Esophagus (tissue), 2 donors: Measurements from ENCODE around the gene DCHS2. TPM values are rescaled to one million over a fixed set of nuclear protein-coding genes. Genes with fewer than 3 reads are reported as not detected.

ENCODE experiments used
- H3K27ac ChIP-seq, 2 donors: one replicate each; pipeline ENCODE4 v1.5.1; 2013; ENCODE audit warnings: low read depth in 2 of 2, mild to moderate bottlenecking in 2 of 2, inconsistent platforms in 1 of 2, low read length in 1 of 2, moderate library complexity in 1 of 2
- H3K27me3 ChIP-seq, 2 donors: one replicate each; pipeline ENCODE4 v1.6.1; 2013; ENCODE audit warnings: low read length in 2 of 2, control low read depth in 1 of 2, mild to moderate bottlenecking in 1 of 2; ENCODE audit not compliant: insufficient read depth in 2 of 2, control insufficient read depth in 1 of 2
- H3K36me3 ChIP-seq, 2 donors: one replicate each; pipeline ENCODE4 v1.6.1; 2013; ENCODE audit warnings: low read length in 1 of 2; ENCODE audit not compliant: control insufficient read depth in 2 of 2, insufficient read depth in 2 of 2
- H3K4me1 ChIP-seq, 2 donors: one replicate each; pipeline ENCODE4 v1.6.1; 2013; ENCODE audit warnings: low read length in 1 of 2; ENCODE audit not compliant: control insufficient read depth in 2 of 2, insufficient read depth in 2 of 2
- H3K4me3 ChIP-seq, 2 donors: one replicate each; pipeline ENCODE4 v1.5.1; 2013; ENCODE audit warnings: low read length in 2 of 2, mild to moderate bottlenecking in 2 of 2, low read depth in 1 of 2, moderate library complexity in 1 of 2
- H3K9me3 ChIP-seq, 2 donors: one replicate each; pipeline ENCODE4 v1.6.1; 2013; ENCODE audit warnings: mild to moderate bottlenecking in 2 of 2, low read depth in 1 of 2, low read length in 1 of 2, moderate library complexity in 1 of 2; ENCODE audit not compliant: control insufficient read depth in 2 of 2, insufficient read depth in 1 of 2
- WGBS, 2 donors: extraction: QIAGEN DNeasy Blood & Tissue Kit; methylation state at CpG; one replicate each; pipeline ENCODE4 v1.1.7; 2013; 5-methylcytosine and 5-hydroxymethylcytosine counted together
- polyA plus RNA-seq, 2 donors: library from polyadenylated mRNA; stranded (reverse); fragments of 200-250 nt; gene quantifications; one replicate each; pipeline ENCODE4 v1.2.3, GENCODE V29; 2013
- donor health status: healthy with polysubstance abuse.
- donor health status: Bipolar disorder and iron deficiency.

Gene DCHS2
- polyA plus RNA-seq, 2 donors: 0.02 TPM

- WGBS, 2 donors: 92 to 98% methylated on average over 3 of the region's 3 CpGs
- Histone ChIP-seq H3K27ac (no peak overlapping the region), H3K4me1 (no peaks in the 10 kb centered on the region), H3K36me3 (no peaks in the 10 kb centered on the region), H3K4me3 (no peak overlapping the region), H3K27me3 (no peaks in the 10 kb centered on the region), H3K9me3 (no peaks in the 10 kb centered on the region)
These were observed 29.4 kb downstream of the DCHS2 start for GRCh38 chr4:154462081-154462810.

- Histone ChIP-seq H3K4me1 (no peaks in the 10 kb centered on the region), H3K9me3 (no peaks in the 10 kb centered on the region), H3K27me3 (no peaks in the 10 kb centered on the region), H3K27ac (no peak overlapping the region), H3K36me3 (no peaks in the 10 kb centered on the region), H3K4me3 (no peak overlapping the region)
- 85 to 86% methylated on average over 6 of the region's 6 CpGs for WGBS, 2 donors
These were observed 34.1 kb downstream of the DCHS2 start for GRCh38 chr4:154457471-154457870.

GRCh38 chr4:154456889-154457288, 34.7 kb downstream of the DCHS2 start:
- H3K4me1 ChIP-seq: no peaks in the 10 kb centered on the region
- H3K9me3 ChIP-seq: no peaks in the 10 kb centered on the region
- no peaks in the 10 kb centered on the region for H3K36me3 ChIP-seq
- H3K4me3 ChIP-seq: no peak overlapping the region
- WGBS, 2 donors: 93 to 95% methylated on average over 2 of the region's 2 CpGs
- no peaks in the 10 kb centered on the region for H3K27me3 ChIP-seq
- H3K27ac ChIP-seq: no peak overlapping the region

- no peak overlapping the region for H3K27ac ChIP-seq
- H3K4me1 ChIP-seq: no peaks in the 10 kb centered on the region
- H3K36me3 ChIP-seq: no peaks in the 10 kb centered on the region
- H3K9me3 ChIP-seq: no peaks in the 10 kb centered on the region
- H3K27me3 ChIP-seq: no peaks in the 10 kb centered on the region
- 75 to 86% methylated on average over 6 of the region's 6 CpGs for WGBS, 2 donors
- H3K4me3 ChIP-seq: no peak overlapping the region
These were observed 35.4 kb downstream of the DCHS2 start for GRCh38 chr4:154456240-154456639.

- WGBS, 2 donors: 7 to 15% methylated on average over 1 of the region's 1 CpG
- H3K27me3 ChIP-seq: no peaks in the 10 kb centered on the region
- no peaks in the 10 kb centered on the region for H3K4me1 ChIP-seq
- H3K4me3 ChIP-seq: no peak overlapping the region
- H3K27ac ChIP-seq: no peak overlapping the region
- no peaks in the 10 kb centered on the region for H3K9me3 ChIP-seq
- no peaks in the 10 kb centered on the region for H3K36me3 ChIP-seq
These were observed 36.5 kb downstream of the DCHS2 start for GRCh38 chr4:154455111-154455510.

GRCh38 chr4:154454710-154455109, 36.9 kb downstream of the DCHS2 start:
- H3K4me1 ChIP-seq: no peaks in the 10 kb centered on the region
- no peaks in the 10 kb centered on the region for H3K9me3 ChIP-seq
- no peaks in the 10 kb centered on the region for H3K36me3 ChIP-seq
- no peak overlapping the region for H3K27ac ChIP-seq
- no peaks in the 10 kb centered on the region for H3K27me3 ChIP-seq
- no peak overlapping the region for H3K4me3 ChIP-seq

GRCh38 chr4:154452798-154453346, 38.7 kb downstream of the DCHS2 start:
- H3K36me3 ChIP-seq: no peaks in the 10 kb centered on the region
- H3K4me3 ChIP-seq: no peak overlapping the region
- no peaks in the 10 kb centered on the region for H3K4me1 ChIP-seq
- H3K27ac ChIP-seq: no peak overlapping the region
- 73 to 76% methylated on average over 5 of the region's 5 CpGs for WGBS, 2 donors
- no peaks in the 10 kb centered on the region for H3K27me3 ChIP-seq
- H3K9me3 ChIP-seq: no peaks in the 10 kb centered on the region

GRCh38 chr4:154450966-154451365, 40.6 kb downstream of the DCHS2 start:
- no peak overlapping the region for H3K4me3 ChIP-seq
- no peaks in the 10 kb centered on the region for H3K27me3 ChIP-seq
- WGBS, 2 donors: 67 to 75% methylated on average over 1 of the region's 1 CpG
- H3K9me3 ChIP-seq: no peaks in the 10 kb centered on the region
- H3K36me3 ChIP-seq: no peaks in the 10 kb centered on the region
- no peaks in the 10 kb centered on the region for H3K4me1 ChIP-seq
- H3K27ac ChIP-seq: no peak overlapping the region

GRCh38 chr4:154444958-154445357, 46.6 kb downstream of the DCHS2 start:
- H3K4me3 ChIP-seq: no peak overlapping the region
- no peak overlapping the region for H3K27ac ChIP-seq
- H3K27me3 ChIP-seq: no peaks in the 10 kb centered on the region
- H3K36me3 ChIP-seq: no peaks in the 10 kb centered on the region
- H3K4me1 ChIP-seq: no peaks in the 10 kb centered on the region
- WGBS, 2 donors: 66 to 75% methylated on average over 2 of the region's 2 CpGs
- H3K9me3 ChIP-seq: no peaks in the 10 kb centered on the region

GRCh38 chr4:154441982-154442381, 49.6 kb downstream of the DCHS2 start:
- no peaks in the 10 kb centered on the region for H3K4me1 ChIP-seq
- H3K9me3 ChIP-seq: no peaks in the 10 kb centered on the region
- no peaks in the 10 kb centered on the region for H3K27me3 ChIP-seq
- no peak overlapping the region for H3K27ac ChIP-seq
- 87 to 92% methylated on average over 3 of the region's 3 CpGs for WGBS, 2 donors
- no peak overlapping the region for H3K4me3 ChIP-seq
- no peaks in the 10 kb centered on the region for H3K36me3 ChIP-seq
